Fibroblast of lung (primary cell): ENCODE measurements around the gene DPP10.

ENCODE experiments used
- CTCF ChIP-seq, 2 donors: IDR thresholded peaks in 1 of 2; conservative IDR thresholded peaks in 1 of 2; 1 replicate in 1 of 2; 2 replicates in 1 of 2; pipeline ENCODE4 v1.5.1; 2011 to 2012; ENCODE audit warnings: low read length in 2 of 2, control low read depth in 1 of 2, inconsistent platforms in 1 of 2, low read depth in 1 of 2, mild to moderate bottlenecking in 1 of 2
- EZH2 ChIP-seq: IDR thresholded peaks from 2 replicates; pipeline ENCODE4 v1.5.1; 2012; ENCODE audit warnings: low read length, control low read depth, mild to moderate bottlenecking; ENCODE audit errors: missing control alignments

- no peak for TF ChIP-seq CTCF (conservative IDR thresholded peaks at IDR 0.05 in 1 of 2, IDR thresholded peaks at IDR 0.05 in 1 of 2; ENCODE audit: low read depth in 1 of 2, low read length in 2 of 2)
- no peak for TF ChIP-seq EZH2
These were observed 1107.2 kb downstream of the DPP10 start for GRCh38 chr2:115549611-115550130.
